Measurements from ENCODE around the gene ENOX1.
A peak's percentile ranks its signal among the peaks of the same experiment; 100 is the strongest.

The ENOX1 gene

DNA sequence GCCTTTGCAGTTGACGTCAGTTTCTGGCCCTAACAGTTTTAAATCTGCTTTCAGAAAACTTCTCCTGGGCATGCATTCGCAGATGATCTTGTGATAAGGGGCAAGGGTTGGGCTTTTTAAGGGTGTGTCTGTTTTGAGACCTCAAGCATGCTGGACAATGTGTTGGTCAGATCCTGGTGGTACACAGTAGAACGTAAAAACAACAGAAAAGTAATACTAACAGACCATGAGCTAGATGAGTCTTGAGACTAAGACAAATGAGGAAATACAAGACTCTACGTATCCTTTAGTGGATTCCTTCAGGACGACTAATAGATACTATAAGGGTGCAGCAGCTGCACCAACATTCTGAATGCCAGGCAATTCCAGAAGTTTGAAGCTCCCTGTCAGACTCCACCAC is 525.8 kb downstream of the ENOX1 start:
- DNase-seq = no peak

DNA sequence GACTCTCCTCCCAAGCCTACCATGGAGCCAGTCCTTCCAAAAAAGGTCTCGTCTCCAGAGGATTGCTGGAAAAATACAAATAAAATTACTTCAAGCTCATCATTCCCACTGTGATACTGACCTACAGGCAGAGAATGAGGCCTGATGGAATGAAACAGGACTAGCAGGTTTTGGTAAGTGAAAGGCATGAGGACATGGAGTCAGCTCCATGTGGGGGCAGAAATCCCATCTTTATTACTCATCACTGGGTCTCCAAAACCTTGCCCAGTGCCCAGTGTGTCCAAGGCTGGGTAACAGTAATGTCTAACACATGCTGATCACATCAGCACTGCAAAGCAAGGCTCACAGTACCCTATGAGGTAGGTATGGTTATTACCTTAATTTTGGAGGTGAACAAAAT is 528.0 kb downstream of the ENOX1 start:
- no peak for DNase-seq

DNA sequence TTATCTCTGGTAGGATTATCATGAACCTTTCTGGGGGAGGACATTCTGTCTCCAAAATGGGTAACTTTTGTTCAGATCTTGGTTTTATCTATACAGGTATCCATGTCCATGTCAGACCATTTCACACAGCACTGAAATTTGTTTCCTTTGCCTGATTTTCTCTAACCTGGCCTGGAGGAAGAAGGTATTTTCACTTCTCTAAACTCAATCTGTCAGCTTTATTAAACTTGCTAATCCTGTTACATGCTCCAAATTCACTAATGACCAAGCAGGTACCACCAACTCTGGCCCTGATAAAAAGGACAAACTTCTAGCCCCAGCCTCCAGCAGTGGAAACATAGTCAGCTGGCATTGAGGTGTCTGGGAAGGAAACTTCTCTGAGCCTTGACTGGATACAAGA is 529.0 kb downstream of the ENOX1 start:
- DNase-seq = no peak

DNA sequence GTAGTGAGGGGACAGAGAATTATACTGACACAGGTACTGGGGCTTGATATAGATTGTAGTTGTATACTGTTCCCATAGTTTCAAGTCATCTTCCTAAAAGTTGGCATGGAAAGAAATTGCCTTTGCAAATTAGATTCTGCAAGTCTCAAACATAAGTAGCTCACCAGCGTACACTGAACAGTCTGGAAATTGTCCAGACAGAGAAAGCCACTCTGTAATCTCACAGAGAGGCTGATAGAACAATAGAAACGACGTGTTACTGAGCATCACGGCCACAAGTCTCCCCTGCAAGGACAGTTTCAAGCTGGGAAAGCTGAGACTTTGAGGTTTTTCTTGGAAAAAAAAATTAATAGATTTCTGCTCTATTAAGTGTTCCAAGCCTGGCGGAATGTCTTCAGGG is 534.8 kb downstream of the ENOX1 start:
- no peak for DNase-seq

DNA sequence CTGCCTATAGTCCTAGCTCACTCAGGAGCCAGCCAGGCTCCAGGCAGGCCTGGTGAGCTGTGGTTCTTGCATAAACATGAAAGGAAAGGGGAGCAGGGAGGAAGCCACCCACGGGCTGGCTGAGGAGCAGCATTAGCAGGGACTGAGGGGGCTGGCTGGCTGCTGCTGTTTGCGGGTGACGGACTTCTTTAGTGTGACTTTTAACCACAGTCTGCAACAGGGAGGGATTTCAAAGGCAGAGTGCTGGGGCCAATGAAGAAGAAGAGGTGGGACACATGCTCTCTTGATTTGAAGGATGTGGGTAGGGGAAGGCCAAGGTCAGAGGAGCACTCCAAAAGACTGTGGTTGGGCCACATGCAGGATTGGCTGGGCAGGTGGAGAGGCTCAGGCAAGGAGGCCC is 540.4 kb downstream of the ENOX1 start:
- no peak for DNase-seq

DNA sequence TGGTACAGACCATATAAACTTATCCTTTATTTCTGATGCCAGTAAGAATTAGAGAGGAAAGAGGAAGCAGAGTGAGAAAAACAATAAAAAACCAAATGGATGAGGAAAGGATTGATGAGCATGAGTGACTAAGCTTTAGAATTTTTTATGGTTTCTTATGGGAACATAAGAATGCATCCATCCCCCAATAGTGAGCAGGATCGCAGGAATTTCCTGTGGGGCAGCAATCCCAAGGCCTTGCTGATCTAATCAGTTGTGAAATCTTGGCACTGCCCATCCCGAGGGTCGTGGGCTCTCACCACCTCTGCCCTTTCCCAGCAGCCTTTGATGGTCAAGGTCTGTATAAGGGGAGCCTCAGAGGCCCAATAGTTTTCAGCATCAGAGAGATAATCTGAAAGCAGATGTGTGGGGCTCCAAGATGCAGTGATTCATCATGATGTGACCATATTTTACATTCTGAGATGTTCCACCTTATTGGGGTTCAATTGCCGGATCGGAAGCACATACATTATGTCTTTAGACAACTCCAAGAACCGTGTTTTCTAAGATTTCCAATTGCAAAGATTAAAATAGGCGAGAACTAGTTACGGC is 541.3 kb downstream of the ENOX1 start:
- DNase-seq = no peak

GRCh38 chr13:43244481-43244880 is 542.3 kb downstream of the ENOX1 start:
- no peak for DNase-seq

DNA sequence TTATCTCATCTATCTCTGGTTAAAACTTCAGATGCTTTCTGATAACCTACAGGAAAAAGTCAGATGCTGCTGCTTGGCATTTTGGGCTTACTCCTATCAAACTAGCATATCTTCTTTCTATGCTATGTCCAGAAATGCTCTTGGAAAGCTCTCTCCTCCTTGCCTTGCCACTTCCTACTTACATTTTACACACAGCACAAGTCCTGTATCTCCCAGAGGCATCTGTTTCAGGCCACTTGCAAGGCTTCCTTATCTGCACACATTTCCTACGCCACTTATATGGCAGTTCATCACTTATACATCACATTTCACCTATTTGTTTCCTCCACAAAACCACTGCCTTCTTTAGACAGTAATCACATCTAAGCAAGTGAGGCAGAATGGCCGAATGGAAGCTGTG is 543.1 kb downstream of the ENOX1 start:
- DNase-seq = no peak

- no peak for DNase-seq
Observed at GRCh38 chr13:43242040-43242439, 544.7 kb downstream of the ENOX1 start.

DNA sequence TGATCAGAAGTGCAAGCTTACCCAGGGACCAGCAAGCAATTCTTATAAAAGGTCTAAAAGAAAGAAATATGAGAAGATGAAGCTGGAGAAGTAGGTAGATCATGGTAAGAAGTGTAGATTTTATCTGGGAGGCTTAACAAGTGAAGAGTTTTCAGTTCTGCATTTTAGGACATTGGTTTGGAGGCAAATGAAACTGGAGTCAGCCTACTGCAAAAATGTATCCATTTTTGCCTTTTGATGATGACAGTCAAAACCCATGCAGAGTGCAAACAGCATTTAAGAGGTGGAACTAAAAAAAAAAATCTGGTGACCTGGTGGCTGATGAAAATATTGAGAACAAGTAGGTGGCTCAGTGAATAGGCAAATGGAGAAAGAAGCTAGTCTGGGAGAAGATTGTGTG is 546.5 kb downstream of the ENOX1 start:
- DNase-seq = no peak

DNA sequence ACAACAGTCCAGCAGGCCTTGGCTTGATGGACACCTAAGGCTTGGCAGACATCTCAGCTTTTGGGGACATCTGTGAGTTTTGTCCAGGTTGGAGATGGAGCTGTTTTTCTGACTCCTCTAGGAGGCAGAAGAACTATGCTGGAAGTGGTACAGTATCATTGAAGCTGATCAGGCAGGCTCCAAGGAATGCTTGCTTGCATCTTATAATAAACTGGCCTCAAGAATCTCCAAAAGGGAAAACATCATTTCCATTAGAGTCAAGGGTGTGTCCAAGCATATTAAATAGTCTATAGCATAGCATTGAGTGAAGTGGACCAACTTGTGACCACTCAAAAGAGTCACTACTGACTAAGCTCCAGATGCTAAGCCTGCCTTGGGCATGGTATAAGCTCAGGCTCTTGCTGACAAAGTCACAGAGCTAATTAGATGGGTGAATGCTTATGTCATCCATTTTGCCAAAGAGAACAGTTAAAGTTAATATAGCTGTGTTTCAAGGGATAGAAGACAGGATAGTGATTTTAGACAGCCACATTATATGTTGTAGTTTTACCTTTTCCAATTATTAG is 547.4 kb downstream of the ENOX1 start:
- no peak for DNase-seq

DNA sequence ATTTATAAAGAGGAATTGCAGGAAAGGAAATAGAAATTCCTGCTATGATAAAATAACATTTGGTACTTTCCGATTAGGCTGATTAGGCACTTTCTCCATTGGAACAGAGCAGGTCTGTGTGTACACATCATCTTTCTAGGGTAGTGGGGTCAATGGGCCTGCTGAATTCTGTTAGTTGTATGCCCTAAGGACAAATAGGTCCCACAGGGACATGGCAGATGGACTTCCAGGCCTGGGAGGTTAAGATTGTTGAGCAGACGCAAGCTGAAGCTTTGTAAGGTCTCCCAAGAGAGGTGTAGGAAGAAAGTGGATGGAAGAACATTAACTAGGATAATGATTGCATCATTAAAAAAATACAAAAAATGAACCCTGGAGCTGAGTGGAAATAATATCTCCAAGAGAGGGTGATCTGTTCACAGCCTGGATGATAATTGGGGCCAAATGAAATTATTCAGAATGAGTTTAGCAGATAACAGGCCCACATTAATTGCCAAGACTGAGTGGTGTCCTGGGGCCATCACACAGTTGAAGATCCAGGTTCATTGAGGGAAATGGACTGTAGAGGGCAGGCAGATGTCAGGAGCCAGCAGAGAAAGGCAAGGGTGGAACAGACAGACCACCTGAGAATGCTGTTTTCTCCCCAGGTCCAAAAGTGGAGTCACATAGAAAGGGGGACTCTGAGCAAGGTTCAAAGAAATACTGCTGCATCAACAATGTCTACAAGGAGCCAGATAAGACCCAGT is 548.3 kb downstream of the ENOX1 start:
- DNase-seq = no peak

DNA sequence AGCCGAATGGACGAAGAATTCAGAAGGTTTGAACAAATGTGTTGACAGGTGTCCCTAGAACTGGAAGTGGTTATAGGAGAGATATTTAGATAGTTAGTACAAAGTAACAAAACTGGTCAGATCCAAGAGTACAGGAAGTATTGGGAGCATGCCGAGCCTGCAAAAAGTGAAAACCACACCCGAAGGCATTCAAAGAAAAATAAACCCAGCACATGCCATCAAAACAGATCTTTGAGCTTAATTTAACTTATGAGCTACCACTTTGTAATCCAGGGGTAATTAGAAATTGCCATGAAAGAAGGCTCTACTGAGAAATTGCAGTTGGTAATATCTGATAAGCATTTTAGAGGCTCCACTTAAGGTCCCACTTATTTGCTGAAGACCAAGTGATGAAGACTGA is 549.2 kb downstream of the ENOX1 start:
- no peak for DNase-seq

DNA sequence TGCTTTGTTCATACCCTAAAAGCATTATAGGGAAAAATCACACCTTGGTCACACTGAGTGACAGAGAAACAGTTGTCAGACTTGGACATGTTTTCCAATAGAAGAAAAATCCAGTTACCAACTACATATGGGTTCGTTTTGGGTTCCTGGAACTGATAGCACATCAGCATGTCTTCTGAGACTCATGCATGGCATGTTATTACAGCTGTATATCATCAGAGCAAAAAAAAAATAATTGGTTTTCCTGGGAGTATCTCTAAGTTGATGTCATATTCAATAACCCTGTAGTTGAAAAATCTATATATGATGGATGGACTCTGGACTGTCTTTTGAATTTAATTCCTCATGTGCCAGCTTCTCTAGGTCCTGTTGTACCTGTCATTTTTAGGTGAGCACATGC is 551.7 kb downstream of the ENOX1 start:
- DNase-seq = no peak

- DNase-seq = no peak
Observed at GRCh38 chr13:43232873-43233265, 553.9 kb downstream of the ENOX1 start.

- DNase-seq = no peak
Observed at GRCh38 chr13:43232144-43232872, 554.5 kb downstream of the ENOX1 start.

DNA sequence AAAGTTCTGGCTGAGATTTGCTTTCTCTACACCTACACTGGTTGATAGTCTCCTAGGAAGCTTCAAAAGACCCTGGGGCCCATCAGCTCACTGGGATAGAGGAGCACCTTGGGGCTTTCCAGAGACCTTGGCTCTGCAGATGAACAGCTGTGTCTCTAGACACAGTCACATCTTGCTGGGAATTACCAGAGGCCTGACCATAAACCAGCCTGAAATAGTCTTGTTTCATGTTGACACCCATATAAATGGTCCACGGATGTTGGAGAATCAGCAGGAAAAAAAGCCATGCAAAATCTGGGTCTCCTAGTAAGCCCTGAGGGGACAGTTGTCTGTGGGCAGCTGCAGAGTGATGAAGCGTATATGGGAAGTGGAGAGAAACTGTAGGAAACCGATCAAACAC is 555.8 kb downstream of the ENOX1 start:
- no peak for DNase-seq

DNA sequence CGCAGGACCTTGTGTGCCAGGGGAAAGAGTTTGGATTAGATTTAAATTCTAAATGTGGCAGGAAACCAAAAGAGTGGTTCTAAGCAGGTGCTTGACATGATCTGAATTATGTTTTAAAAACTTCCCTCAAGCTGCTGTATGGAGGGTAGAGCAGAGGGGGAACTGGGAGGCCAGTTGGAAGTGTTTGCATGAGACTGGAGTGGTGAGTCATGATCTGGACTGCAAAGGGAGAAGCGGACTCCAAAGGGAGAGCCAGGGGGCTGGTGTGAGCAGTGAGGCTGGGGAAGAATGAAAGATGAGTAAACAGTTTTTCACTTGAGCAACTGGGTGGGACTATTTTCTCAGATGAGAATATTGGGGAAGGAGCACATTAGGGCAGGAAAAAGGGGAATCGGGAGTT is 557.3 kb downstream of the ENOX1 start:
- DNase-seq = no peak

- DNase-seq = peak in 22 of 56 donors; percentile 1 to 46 (median 10)
Observed at GRCh38 chr13:43227721-43228120, 559.1 kb downstream of the ENOX1 start.

DNA sequence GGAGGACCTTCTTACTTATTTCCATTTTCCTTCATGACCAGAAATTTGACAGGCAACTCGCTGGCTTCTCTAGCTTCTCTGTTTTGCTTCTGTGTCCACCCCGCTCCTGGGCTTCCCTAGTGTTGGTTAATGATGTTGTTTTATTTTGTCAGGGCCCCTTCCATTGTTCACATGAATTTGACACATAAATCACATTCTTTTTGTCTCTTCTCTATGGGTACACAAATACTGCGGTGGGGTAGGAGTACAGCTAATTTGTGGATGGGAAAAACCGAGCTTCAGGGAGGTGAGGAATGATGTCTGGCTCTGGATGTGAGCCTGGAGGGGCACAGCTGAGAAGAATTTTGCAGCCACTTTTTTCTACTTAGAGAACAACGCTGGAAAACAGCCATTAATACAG is 563.6 kb downstream of the ENOX1 start:
- no peak for DNase-seq

DNA sequence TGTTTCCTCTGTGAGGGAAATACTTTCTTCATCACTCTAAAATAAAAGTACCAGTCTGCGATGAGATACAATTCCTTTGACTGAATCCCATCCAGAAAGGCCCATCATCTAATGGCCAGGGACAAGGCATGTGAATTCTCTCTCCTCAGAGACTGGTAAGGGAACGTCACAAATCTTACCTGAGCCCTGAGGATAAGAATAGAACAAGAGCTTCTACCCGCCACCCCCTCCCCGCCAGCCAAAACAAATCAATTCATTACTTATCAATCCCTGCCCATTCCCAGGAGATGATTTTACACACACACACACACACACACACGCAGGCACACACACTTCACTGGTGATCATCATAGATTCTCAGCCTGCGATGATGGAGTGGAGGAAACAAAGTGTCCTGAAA is 564.7 kb downstream of the ENOX1 start:
- DNase-seq = no peak

- DNase-seq = no peak
Observed at GRCh38 chr13:43221611-43222010, 565.2 kb downstream of the ENOX1 start.

Data from amygdala (tissue), 56 donors.